Chondrocyte (in vitro differentiated cells): ENCODE data around the gene TNIK. TPM values are rescaled to one million over a fixed set of nuclear protein-coding genes. Genes with fewer than 3 reads are reported as not detected.

ENCODE experiments used
- DNase-seq: peaks from one replicate; pipeline ENCODE4 v3.0.0; 2021; ENCODE audit warnings: mixed read lengths, low spot score
- H3K27ac Mint-ChIP-seq: one replicate; pipeline ENCODE4 v1.8.0; 2021; ENCODE audit warnings: mild to moderate bottlenecking, moderate library complexity, mixed read lengths; ENCODE audit not compliant: unreplicated experiment
- H3K27me3 Mint-ChIP-seq: 2 replicates; pipeline ENCODE4 v1.8.0; 2021; ENCODE audit warnings: low read depth, mixed read lengths
- H3K36me3 Mint-ChIP-seq: 2 replicates; pipeline ENCODE4 v1.8.0; 2021; ENCODE audit warnings: low read depth, mixed read lengths
- H3K4me1 Mint-ChIP-seq: 2 replicates; pipeline ENCODE4 v1.8.0; 2021; ENCODE audit warnings: low read depth, mild to moderate bottlenecking, mixed read lengths
- H3K4me3 Mint-ChIP-seq: one replicate; pipeline ENCODE4 v1.8.0; 2021; ENCODE audit warnings: mild to moderate bottlenecking, moderate library complexity, mixed read lengths; ENCODE audit not compliant: unreplicated experiment
- H3K9me3 Mint-ChIP-seq: 2 replicates; pipeline ENCODE4 v1.8.0; 2021; ENCODE audit warnings: low read depth, mixed read lengths
- CTCF ChIP-seq: fragments of 200-600 bp; sonication (generic); IDR thresholded peaks from 2 replicates; pipeline ENCODE4 v1.5.0; 2021; ENCODE audit warnings: antibody characterized with exemption, mild to moderate bottlenecking, moderate library complexity
- total RNA-seq: library from RNA; stranded (reverse); gene quantifications from 3 replicates; pipeline ENCODE4 v1.2.1, GENCODE V29; 2021

The TNIK gene
- total RNA-seq, 1 donor from 2014 or later = 17.5 TPM

DNA sequence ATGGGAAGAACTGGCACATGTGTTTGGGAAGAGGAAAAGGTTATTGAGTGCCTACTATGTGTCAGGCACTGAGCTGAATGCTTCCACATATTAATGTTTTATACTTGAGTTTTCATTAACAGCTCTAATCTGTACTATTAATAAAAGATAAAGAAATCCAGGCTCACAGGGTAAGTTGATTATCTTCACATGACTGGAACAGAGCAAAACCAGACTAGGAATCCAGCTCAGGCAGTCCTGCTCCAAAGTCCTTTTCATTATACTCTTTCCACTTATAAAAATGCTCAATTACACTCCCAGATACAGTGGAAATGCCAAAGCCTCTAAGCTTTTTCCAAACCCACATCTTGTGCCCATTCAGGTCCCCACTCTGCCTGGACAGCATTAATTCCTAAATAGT is 97.6 kb downstream of the TNIK start:
- no peak overlapping the region for H3K4me3 Mint-ChIP-seq
- no peaks in the 10 kb centered on the region for H3K36me3 Mint-ChIP-seq
- no peak overlapping the region for H3K27ac Mint-ChIP-seq
- peaks cover 10% of the 10 kb centered on the region for H3K4me1 Mint-ChIP-seq
- TF ChIP-seq CTCF = no peak
- no peaks in the 10 kb centered on the region for H3K9me3 Mint-ChIP-seq
- no peaks in the 10 kb centered on the region for H3K27me3 Mint-ChIP-seq
- DNase-seq = no peak

- Mint-ChIP-seq H3K36me3 (no peaks in the 10 kb centered on the region), H3K4me1 (peaks cover 28% of the 10 kb centered on the region), H3K27ac (no peak overlapping the region), H3K4me3 (no peak overlapping the region), H3K27me3 (no peaks in the 10 kb centered on the region), H3K9me3 (no peaks in the 10 kb centered on the region)
- DNase-seq = no peak
- TF ChIP-seq CTCF = no peak
Observed at GRCh38 chr3:171358881-171359198, 101.4 kb downstream of the TNIK start.

DNA sequence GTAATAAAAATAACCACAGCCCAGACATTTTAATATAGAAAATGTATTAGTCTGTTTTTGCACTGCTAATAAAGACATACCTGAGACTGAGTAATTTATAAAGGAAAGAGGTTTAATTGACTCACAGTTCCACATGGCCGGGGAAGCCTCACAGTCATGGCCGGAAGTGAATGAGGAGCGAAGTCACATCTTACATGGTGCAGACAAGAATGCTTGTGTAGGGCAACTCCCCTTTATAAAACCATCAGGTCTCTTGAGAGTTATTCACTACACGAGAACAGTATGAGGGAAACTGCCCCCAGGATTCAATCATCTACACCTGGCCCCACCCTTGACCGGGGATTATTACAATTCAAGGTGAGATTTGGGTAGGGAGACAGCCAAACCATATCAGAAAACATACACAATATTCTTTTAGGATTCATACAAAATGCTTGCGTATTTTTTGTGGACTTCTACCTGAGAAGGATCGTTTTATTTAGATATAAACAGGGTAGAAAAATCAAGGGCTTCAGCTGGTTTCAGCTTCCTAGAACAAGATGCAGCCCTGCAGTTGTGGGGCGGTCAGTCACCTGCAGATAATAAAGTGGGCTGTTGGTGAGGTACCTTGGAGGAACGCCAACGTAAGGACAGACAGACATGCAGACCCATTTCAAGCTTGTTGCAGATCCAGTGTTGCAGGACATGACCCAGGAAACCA is 101.9 kb downstream of the TNIK start:
- H3K27ac Mint-ChIP-seq = no peak overlapping the region
- no peak overlapping the region for H3K4me3 Mint-ChIP-seq
- DNase-seq = no peak
- H3K27me3 Mint-ChIP-seq = no peaks in the 10 kb centered on the region
- H3K9me3 Mint-ChIP-seq = no peaks in the 10 kb centered on the region
- H3K36me3 Mint-ChIP-seq = no peaks in the 10 kb centered on the region
- no peak for TF ChIP-seq CTCF
- H3K4me1 Mint-ChIP-seq = peaks cover 31% of the 10 kb centered on the region

DNA sequence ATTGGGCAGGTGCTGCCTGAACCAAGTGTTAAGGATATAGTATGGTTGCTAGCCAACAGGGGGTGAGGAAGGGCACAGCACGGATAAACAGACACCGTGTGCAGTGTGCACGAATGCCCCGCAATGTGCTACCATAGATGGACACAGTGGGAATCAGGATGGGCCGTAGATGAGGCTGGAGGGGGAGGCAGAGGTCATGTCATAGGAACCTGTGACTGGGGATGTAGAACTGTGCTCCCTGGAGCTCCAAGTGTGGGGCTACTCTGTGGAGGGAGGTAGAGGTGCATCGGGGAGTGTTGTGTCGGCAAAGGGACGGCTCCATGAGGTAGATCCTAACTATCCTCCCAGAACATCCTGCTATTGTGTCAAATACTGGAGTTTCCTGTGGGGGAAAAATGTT is 102.5 kb downstream of the TNIK start:
- H3K4me3 Mint-ChIP-seq = no peak overlapping the region

DNA sequence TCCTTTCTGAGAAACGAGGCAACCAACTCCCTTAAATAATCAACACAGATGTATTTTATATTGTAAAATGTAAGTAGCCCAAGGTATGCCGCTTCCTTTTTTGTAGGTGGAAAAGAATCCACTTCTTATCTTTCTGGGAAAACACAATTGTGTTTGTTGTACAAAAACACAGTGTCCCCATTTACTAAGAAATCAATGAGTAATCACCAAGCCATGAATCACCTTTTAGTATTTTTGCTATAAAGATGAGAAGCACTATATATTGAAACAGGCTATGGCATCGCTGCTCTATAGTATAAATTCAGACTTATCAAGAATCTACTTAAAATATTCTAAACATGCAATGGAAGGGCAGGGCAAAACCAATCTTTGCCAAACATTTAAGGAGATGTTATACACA is 104.0 kb downstream of the TNIK start:
- H3K4me3 Mint-ChIP-seq = no peak overlapping the region
- H3K27me3 Mint-ChIP-seq = no peaks in the 10 kb centered on the region
- no peak for TF ChIP-seq CTCF
- DNase-seq = no peak
- no peaks in the 10 kb centered on the region for H3K36me3 Mint-ChIP-seq
- H3K27ac Mint-ChIP-seq = no peak overlapping the region
- H3K9me3 Mint-ChIP-seq = no peaks in the 10 kb centered on the region
- H3K4me1 Mint-ChIP-seq = peaks cover 45% of the 10 kb centered on the region

More for the DNA sequence above, 102.5 kb downstream of the TNIK start:
- Mint-ChIP-seq H3K9me3 (no peaks in the 10 kb centered on the region), H3K27me3 (no peaks in the 10 kb centered on the region), H3K4me1 (peaks cover 33% of the 10 kb centered on the region), H3K36me3 (no peaks in the 10 kb centered on the region), H3K27ac (no peak overlapping the region)
- no peak for TF ChIP-seq CTCF
- DNase-seq = no peak
